ENCODE measurements around the gene MAP1LC3A. TPM values are rescaled to one million over a fixed set of nuclear protein-coding genes. Genes with fewer than 3 reads are reported as not detected.

Gene MAP1LC3A
- total RNA-seq, 1 experiment from 2014 or later = not detected

- H3K9ac ChIP-seq (ENCODE audit: low read length) = no peak overlapping the region
- TF ChIP-seq EGR1 (IDR thresholded peaks at IDR 0.05; ENCODE audit: low read depth) (no peak), JUND (IDR thresholded peaks at IDR 0.05) (no peak), CTCF (IDR thresholded peaks at IDR 0.05 in 2 of 3, conservative IDR thresholded peaks at IDR 0.05 in 1 of 3; ENCODE audit: borderline replicate concordance in 1 of 3, insufficient read depth in 1 of 3, low read depth in 2 of 3, low read length in 2 of 3) (no peak), SP1 (IDR thresholded peaks at IDR 0.05; ENCODE audit: low read depth) (no peak), ELF1 (IDR thresholded peaks at IDR 0.05; ENCODE audit: borderline replicate concordance, low read depth) (no peak), ATF3 (IDR thresholded peaks at IDR 0.05) (no peak)
- no peaks in the 10 kb centered on the region for H3K79me2 ChIP-seq (ENCODE audit: insufficient read depth, low read length)
- ChIA-PET POLR2A (no interaction called here), CTCF (interaction anchor here (0.9 kb wide), 1 partner anchor 228 kb away, joined by 3 read pairs; no protein-coding TSS in a partner anchor), RAD21 (ENCODE audit: low non-redundant PET in 1 of 2, low total read pairs in 2 of 2, uncharacterized antibody in 2 of 2, unreplicated experiment in 2 of 2) (no interaction called here)
- H3K27ac ChIP-seq (ENCODE audit: low read depth, low read length) = no peak overlapping the region
- no peak overlapping the region for H3K4me2 ChIP-seq (ENCODE audit: low read length)
- H3K4me3 ChIP-seq (replicated peaks in 1 of 2; ENCODE audit: low read depth in 1 of 2, low read length in 2 of 2) = no peak overlapping the region
- DNase-seq (ENCODE audit: low read depth, low spot score) = no peak
- no peaks in the 10 kb centered on the region for H3K9me3 ChIP-seq (ENCODE audit: control insufficient read depth in 1 of 2, insufficient read depth in 1 of 2, low read depth in 1 of 2, low read length in 2 of 2)
- no peaks in the 10 kb centered on the region for H3K9me2 ChIP-seq (ENCODE audit: insufficient read depth)
- H3K27me3 ChIP-seq (ENCODE audit: insufficient read depth, low read length) = no peaks in the 10 kb centered on the region
- no peak for ATAC-seq
- H3K4me1 ChIP-seq (ENCODE audit: control insufficient read depth in 1 of 2, insufficient read depth in 2 of 2, low read length in 2 of 2) = no peaks in the 10 kb centered on the region
- H4K20me1 ChIP-seq (ENCODE audit: insufficient read depth) = no peaks in the 10 kb centered on the region
- H3K36me3 ChIP-seq (ENCODE audit: control insufficient read depth in 1 of 2, insufficient read depth in 2 of 2, low read length in 2 of 2) = peaks cover 19 to 28% of the 10 kb centered on the region in 2 experiments; a peak in 3 of 4 replicates
- intact Hi-C loops (cut with micrococcal nuclease) = no loop called here
- no peak overlapping the region for H2AFZ ChIP-seq (ENCODE audit: low read depth, low read length, poor library complexity, severe bottlenecking)
- no TSS peak for BruUV-seq (replicated peaks)
Observed at GRCh38 chr20:34540596-34541263, 17.8 kb upstream of the MAP1LC3A start.
